ENCODE measurements around the gene CALML4.

- TF ChIP-seq EZH2 (IDR thresholded peaks at IDR 0.05) (no peak), POLR2AphosphoS5 (IDR thresholded peaks at IDR 0.05; ENCODE audit: borderline replicate concordance, low read depth, low read length) (no peak), FOXP2 (optimal IDR thresholded peaks at IDR 0.05; ENCODE audit: control extremely low read depth, extremely low read length, insufficient read depth) (no peak)
Observed at GRCh38 chr15:68203486-68203885, 1.6 kb downstream of the CALML4 start.

Data from SK-N-MC (cell line).